IMR-90 (cell line): ENCODE results near the gene ABCA7. TPM values are rescaled to one million over a fixed set of nuclear protein-coding genes. Genes with fewer than 3 reads are reported as not detected.
A peak's percentile ranks its signal among the peaks of the same experiment; 100 is the strongest.

ENCODE experiments used
- ATAC-seq: fragments of 200-7000 bp; cut with Tn5 transposase; 2 replicates; pipeline ENCODE4 v1.9.1; 2020; ENCODE audit warnings: low read depth, mild to moderate bottlenecking, moderate library complexity
- BruUV-seq: library from RNA; stranded (reverse); fragments of 400-500 nt; replicated peaks from 2 replicates; lab custom pipeline; 2021; lab: Mats Ljungman, UMichigan
- CTCF ChIA-PET: fragments of 300-600 bp; formaldehyde crosslinking; extraction: SDS; loops from one replicate; lab custom pipeline; 2021; ENCODE audit warnings: antibody characterized with exemption; lab: Yijun Ruan, JAX
- POLR2A ChIA-PET: fragments of 300-600 bp; sonication (Branson Sonifier 250); formaldehyde crosslinking; loops from one replicate; lab custom pipeline; 2022; ENCODE audit warnings: antibody characterized with exemption; ENCODE audit not compliant: unreplicated experiment; lab: Charles Lee
- DNase-seq: peaks from one replicate; pipeline ENCODE4 v3.0.0; 2013
- H2AFZ ChIP-seq: replicated peaks from 2 replicates; pipeline ENCODE3; 2013; ENCODE audit warnings: low read length, mild to moderate bottlenecking; ENCODE audit not compliant: poor library complexity
- H2AK5ac ChIP-seq: 2 replicates; pipeline ENCODE4 v1.6.1; 2013; ENCODE audit warnings: low read depth, low read length, inconsistent platforms
- H2AK9ac ChIP-seq: replicated peaks from 2 replicates; pipeline ENCODE3; 2013; ENCODE audit warnings: mild to moderate bottlenecking, low read depth, low read length, moderate library complexity; ENCODE audit not compliant: poor library complexity
- H2BK120ac ChIP-seq: 2 replicates; pipeline ENCODE4 v1.6.1; 2013; ENCODE audit warnings: low read depth, low read length, inconsistent platforms
- H2BK15ac ChIP-seq: 3 replicates; pipeline ENCODE4 v1.6.1; 2013; ENCODE audit warnings: low read depth, low read length, inconsistent platforms
- H2BK20ac ChIP-seq: 2 replicates; pipeline ENCODE4 v1.6.1; 2013; ENCODE audit warnings: low read depth, mild to moderate bottlenecking, inconsistent platforms, low read length, moderate library complexity
- H2BK5ac ChIP-seq: 2 replicates; pipeline ENCODE4 v1.6.1; 2013; ENCODE audit warnings: mild to moderate bottlenecking, low read depth, low read length, inconsistent platforms; ENCODE audit not compliant: poor library complexity, severe bottlenecking
- H3K14ac ChIP-seq: replicated peaks from 2 replicates; pipeline ENCODE4 v1.6.1; 2013; ENCODE audit warnings: low read depth, low read length, inconsistent platforms
- H3K18ac ChIP-seq: 2 replicates; pipeline ENCODE4 v1.6.1; 2013; ENCODE audit warnings: low read depth, low read length, control low read depth
- H3K23ac ChIP-seq: 2 replicates; pipeline ENCODE4 v1.6.1; 2013; ENCODE audit warnings: low read depth, low read length, inconsistent platforms
- H3K27ac ChIP-seq: 2 replicates; pipeline ENCODE4 v1.5.1; 2013; ENCODE audit warnings: mild to moderate bottlenecking, control low read depth, low read length; ENCODE audit not compliant: insufficient read depth
- H3K27me3 ChIP-seq: 2 replicates; pipeline ENCODE4 v1.6.1; 2013; ENCODE audit warnings: low read length; ENCODE audit not compliant: control insufficient read depth, insufficient read depth
- H3K36me3 ChIP-seq: 2 replicates; pipeline ENCODE4 v1.6.1; 2013; ENCODE audit warnings: low read length, mixed read lengths; ENCODE audit not compliant: control insufficient read depth, insufficient read depth
- H3K4ac ChIP-seq: 2 replicates; pipeline ENCODE4 v1.6.1; 2013; ENCODE audit warnings: low read depth, low read length, inconsistent platforms
- H3K4me1 ChIP-seq: 2 replicates; pipeline ENCODE4 v1.6.1; 2013; ENCODE audit warnings: low read length, mixed read lengths; ENCODE audit not compliant: control insufficient read depth, insufficient read depth
- H3K4me2 ChIP-seq: 2 replicates; pipeline ENCODE4 v1.6.1; 2013; ENCODE audit warnings: low read depth, mild to moderate bottlenecking, control low read depth, low read length, moderate library complexity
- H3K4me3 ChIP-seq: 2 replicates; pipeline ENCODE4 v1.5.1; 2013; ENCODE audit warnings: low read depth, mild to moderate bottlenecking, control low read depth, low read length, moderate library complexity; ENCODE audit not compliant: insufficient read depth
- H3K56ac ChIP-seq: 2 replicates; pipeline ENCODE4 v1.6.1; 2013; ENCODE audit warnings: low read length, inconsistent platforms; ENCODE audit not compliant: insufficient read depth; ENCODE audit errors: extremely low read depth
- H3K79me1 ChIP-seq, 2 experiments: 2 replicates each; pipeline ENCODE4 v1.6.1; 2013; ENCODE audit warnings: low read length in 2 of 2, inconsistent platforms in 1 of 2, low read depth in 1 of 2
- H3K9ac ChIP-seq: 2 replicates; pipeline ENCODE4 v1.6.1; 2013; ENCODE audit warnings: low read depth, low read length, control low read depth
- H3K9me1 ChIP-seq: 2 replicates; pipeline ENCODE4 v1.6.1; 2013; ENCODE audit warnings: low read length, inconsistent platforms; ENCODE audit not compliant: insufficient read depth
- H3K9me3 ChIP-seq: 2 replicates; pipeline ENCODE4 v1.6.1; 2013; ENCODE audit warnings: low read length; ENCODE audit not compliant: control insufficient read depth, insufficient read depth
- H4K20me1 ChIP-seq: 2 replicates; pipeline ENCODE4 v1.6.1; 2013; ENCODE audit warnings: low read length, inconsistent platforms; ENCODE audit not compliant: insufficient read depth
- H4K5ac ChIP-seq: 2 replicates; pipeline ENCODE4 v1.6.1; 2013; ENCODE audit warnings: mild to moderate bottlenecking, low read depth, low read length, control low read depth
- H4K8ac ChIP-seq, 2 experiments: 2 replicates each; pipeline ENCODE4 v1.6.1; 2013; ENCODE audit warnings: low read depth in 2 of 2, low read length in 2 of 2, control low read depth in 1 of 2, inconsistent platforms in 1 of 2
- H4K91ac ChIP-seq: 2 replicates; pipeline ENCODE4 v1.6.1; 2013; ENCODE audit warnings: low read depth, low read length, inconsistent platforms; ENCODE audit not compliant: insufficient read depth
- BHLHE40 ChIP-seq: fragments of 150-350 bp; IDR thresholded peaks from 2 replicates; pipeline ENCODE4 v1.6.1; 2016; ENCODE audit warnings: mild to moderate bottlenecking, low read depth, low read length
- CEBPB ChIP-seq: IDR thresholded peaks from 2 replicates; pipeline ENCODE4 v1.6.1; 2012; ENCODE audit warnings: low read depth, low read length, improper control_type of control experiment
- CHD1 ChIP-seq: IDR thresholded peaks from 2 replicates; pipeline ENCODE4 v1.6.1; 2012; ENCODE audit warnings: low read depth, low read length, improper control_type of control experiment
- CTCF ChIP-seq: conservative IDR thresholded peaks from 2 replicates; pipeline ENCODE4 v1.5.1; 2012; ENCODE audit warnings: mild to moderate bottlenecking, low read depth, low read length, improper control_type of control experiment
- ELK1 ChIP-seq: fragments of 150-350 bp; IDR thresholded peaks from 2 replicates; pipeline ENCODE4 v1.6.1; 2016; ENCODE audit warnings: low read depth, mild to moderate bottlenecking, low read length, moderate library complexity, borderline replicate concordance
- FOS ChIP-seq: fragments of 150-350 bp; IDR thresholded peaks from 2 replicates; pipeline ENCODE4 v1.6.1; 2016; ENCODE audit warnings: low read depth, low read length
- MAFK ChIP-seq: IDR thresholded peaks from 2 replicates; pipeline ENCODE4 v1.6.1; 2012; ENCODE audit warnings: low read depth, low read length, improper control_type of control experiment
- MAZ ChIP-seq: IDR thresholded peaks from 2 replicates; pipeline ENCODE4 v1.6.1; 2012; ENCODE audit warnings: low read depth, mild to moderate bottlenecking, low read length, improper control_type of control experiment, moderate library complexity, borderline replicate concordance
- MXI1 ChIP-seq: IDR thresholded peaks from 2 replicates; pipeline ENCODE4 v1.6.1; 2012; ENCODE audit warnings: low read depth, mild to moderate bottlenecking, low read length, moderate library complexity, borderline replicate concordance
- NFE2L2 ChIP-seq: fragments of 150-350 bp; IDR thresholded peaks from 2 replicates; pipeline ENCODE4 v1.6.1; 2016; ENCODE audit warnings: low read depth, mild to moderate bottlenecking, low read length
- RCOR1 ChIP-seq: IDR thresholded peaks from 2 replicates; pipeline ENCODE4 v1.6.1; 2012; ENCODE audit warnings: mild to moderate bottlenecking, low read length, improper control_type of control experiment; ENCODE audit not compliant: insufficient replicate concordance
- SMC3 ChIP-seq: fragments of 150-350 bp; IDR thresholded peaks from 2 replicates; pipeline ENCODE4 v1.6.1; 2016; ENCODE audit warnings: low read depth, mild to moderate bottlenecking, antibody characterized with exemption, low read length, moderate library complexity
- WGBS, 2 experiments: methylation state at CpG; one replicate each; pipeline versions ENCODE4 v1.1.5 to v1.1.7; 2013; ENCODE audit warnings: missing lambda C conversion rate in 2 of 2; ENCODE audit not compliant: insufficient read length in 1 of 2; ENCODE audit errors: extremely low coverage in 2 of 2; 5-methylcytosine and 5-hydroxymethylcytosine counted together
- dilution Hi-C: fragments of 300-500 bp; cut with HindIII; formaldehyde crosslinking; loops from one replicate; pipeline ENCODE4 v1.14.3; 2018; ENCODE audit warnings: low sequenced_read_pairs; ENCODE audit not compliant: unreplicated experiment
- in situ Hi-C: fragments of 300-500 bp; cut with MboI; formaldehyde crosslinking; loops from 3 replicates; pipeline ENCODE4 v1.14.3; 2019; ENCODE audit warnings: low sequenced_read_pairs, inconsistent platforms, mixed read lengths
- intact Hi-C: fragments of 100-400 bp; cut with micrococcal nuclease; formaldehyde crosslinking; loops from 2 replicates; pipeline ENCODE4 v1.10.0; 2022
- polyA plus RNA-seq, 3 experiments: library from polyadenylated mRNA; depleted of rRNA; stranded (reverse); fragments of >200 nt; gene quantifications; 2 replicates each; pipeline ENCODE4 v1.2.3, GENCODE V29; 2012; ENCODE audit warnings: low replicate concordance in 1 of 3
- total RNA-seq: library from RNA; depleted of rRNA; stranded (reverse); fragments of >200 nt; gene quantifications from 2 replicates; pipeline ENCODE4 v1.2.3, GENCODE V29; 2012
- TF ChIP-seq, protein P1 (sequence below): fragments of 150-350 bp; IDR thresholded peaks from 2 replicates; pipeline ENCODE4 v1.6.1; 2017; ENCODE audit warnings: mild to moderate bottlenecking, antibody characterized with exemption, low read length, low read depth

ABCA7 gene
- total and polyA plus RNA-seq, 2 of the 4 experiments (the other 2 are of a cell fraction) = 0.36 to 3.3 TPM

DNA sequence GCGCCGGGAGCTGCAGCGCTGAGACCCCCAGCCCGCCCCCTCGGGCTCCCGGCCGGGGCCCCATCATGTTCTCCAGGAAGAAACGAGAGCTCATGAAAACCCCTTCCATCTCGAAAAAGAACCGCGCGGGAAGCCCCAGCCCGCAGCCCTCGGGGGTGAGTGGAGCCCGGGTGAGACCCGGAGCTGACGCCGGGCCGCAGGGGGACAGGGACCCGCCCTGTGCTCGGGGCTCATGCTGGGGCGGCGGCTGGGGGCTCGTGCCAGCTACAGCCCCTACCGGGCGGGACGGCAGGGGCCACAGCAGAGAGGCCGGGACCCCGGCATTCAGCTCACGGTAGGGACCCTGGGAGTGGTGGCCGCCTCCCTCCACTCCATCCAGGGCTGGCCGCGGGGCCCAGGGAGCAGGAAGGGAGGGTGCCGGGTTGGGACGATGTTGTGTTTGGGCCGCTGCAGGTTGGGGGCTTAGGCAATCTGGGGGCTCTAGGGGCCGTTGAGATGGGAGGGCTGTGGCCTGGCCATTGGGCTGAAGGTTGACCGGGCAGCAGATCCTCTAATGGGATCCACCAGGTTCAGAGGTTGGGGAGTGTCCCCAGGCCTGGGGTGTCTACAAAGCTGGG, 27.5 kb downstream of the ABCA7 start:
- WGBS, 2 experiments = 9% methylated on average over 17 of the region's 38 CpGs; no CpG with 5 or more reads in 1 of the 2 experiments
- no TSS peak for BruUV-seq
- Histone ChIP-seq H3K56ac (no peak overlapping the region), H3K14ac (no peak overlapping the region), H3K23ac (no peak overlapping the region), H2BK5ac (no peak overlapping the region), H3K4ac (no peak overlapping the region), H4K91ac (no peak overlapping the region), H3K9me1 (no peaks in the 10 kb centered on the region), H2BK15ac (no peak overlapping the region), H3K9ac (no peak overlapping the region), H3K4me2 (peak overlapping the region; percentile 49; the same call in 1 of the 2 replicates), H2AK9ac (no peak overlapping the region), H3K4me1 (peaks cover 3% of the 10 kb centered on the region; the same call in 1 of the 2 replicates), H2AFZ (peak overlapping the region; percentile 66), H3K18ac (no peak overlapping the region), H2BK120ac (no peak overlapping the region), H4K5ac (no peak overlapping the region), H3K4me3 (peak overlapping the region; percentile 38), H3K9me3 (no peaks in the 10 kb centered on the region; the same call in 1 of the 2 replicates), H4K8ac (no peak overlapping the region), H4K20me1 (peaks cover 6% of the 10 kb centered on the region; the same call in 1 of the 2 replicates), H3K27me3 (peaks cover 45% of the 10 kb centered on the region), H2BK20ac (no peak overlapping the region), H3K27ac (no peak overlapping the region), H3K79me1 (no peaks in the 10 kb centered on the region), H2AK5ac (no peak overlapping the region), H3K36me3 (no peaks in the 10 kb centered on the region)
- ATAC-seq (no peak), DNase-seq (no peak)
- intact Hi-C loops (no loop called here), dilution Hi-C loops (no loop called here), in situ Hi-C loops (no loop called here)
- ChIA-PET POLR2A (no interaction called here), CTCF (no interaction called here)
- TF ChIP-seq SMC3 (no peak), CEBPB (no peak), NFE2L2 (no peak), ELK1 (no peak), CTCF (no peak), MAFK (no peak), MXI1 (no peak), RCOR1 (no peak), MAZ (no peak), CHD1 (no peak), BHLHE40 (no peak), FOS (no peak)
- TF ChIP-seq, protein P1, sequence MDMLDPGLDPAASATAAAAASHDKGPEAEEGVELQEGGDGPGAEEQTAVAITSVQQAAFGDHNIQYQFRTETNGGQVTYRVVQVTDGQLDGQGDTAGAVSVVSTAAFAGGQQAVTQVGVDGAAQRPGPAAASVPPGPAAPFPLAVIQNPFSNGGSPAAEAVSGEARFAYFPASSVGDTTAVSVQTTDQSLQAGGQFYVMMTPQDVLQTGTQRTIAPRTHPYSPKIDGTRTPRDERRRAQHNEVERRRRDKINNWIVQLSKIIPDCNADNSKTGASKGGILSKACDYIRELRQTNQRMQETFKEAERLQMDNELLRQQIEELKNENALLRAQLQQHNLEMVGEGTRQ = no peak
